SU-DHL-6 (cell line): ENCODE data around the gene COL23A1.

ENCODE experiments used
- EZH2phosphoT487 ChIP-seq: fragments of 200-600 bp; sonication (generic), shearing (Covaris generic); conservative IDR thresholded peaks from 2 replicates; pipeline ENCODE4 v1.6.1; 2018; ENCODE audit warnings: mild to moderate bottlenecking, antibody characterized with exemption, low read length, moderate library complexity, mixed read lengths
- TF ChIP-seq, protein P1 (sequence below): fragments of 200-600 bp; sonication (generic); IDR thresholded peaks from one replicate; pipeline ENCODE4 v1.5.1; 2017; ENCODE audit warnings: antibody characterized with exemption, mild to moderate bottlenecking, low read length, moderate library complexity; ENCODE audit not compliant: insufficient read depth, poor library complexity, severe bottlenecking

DNA sequence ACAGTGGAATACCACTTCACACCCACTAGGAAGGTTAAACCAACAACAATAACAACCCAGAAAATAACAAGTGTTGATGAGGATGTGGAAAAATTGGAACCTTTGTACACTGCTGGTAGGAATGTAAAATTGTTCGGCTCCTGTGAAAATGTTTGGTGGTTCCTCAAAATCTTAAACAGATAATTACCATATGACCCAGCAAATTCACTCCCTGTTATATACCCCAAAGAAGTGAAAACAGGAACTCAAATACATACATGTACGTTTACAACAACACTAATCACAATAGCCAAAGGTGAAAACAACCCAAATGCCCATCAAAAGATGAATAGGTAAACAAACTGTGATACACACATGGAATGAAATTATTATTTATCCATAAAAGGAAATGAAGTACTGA lies 179.1 kb downstream of the COL23A1 start:
- TF ChIP-seq, protein P1, sequence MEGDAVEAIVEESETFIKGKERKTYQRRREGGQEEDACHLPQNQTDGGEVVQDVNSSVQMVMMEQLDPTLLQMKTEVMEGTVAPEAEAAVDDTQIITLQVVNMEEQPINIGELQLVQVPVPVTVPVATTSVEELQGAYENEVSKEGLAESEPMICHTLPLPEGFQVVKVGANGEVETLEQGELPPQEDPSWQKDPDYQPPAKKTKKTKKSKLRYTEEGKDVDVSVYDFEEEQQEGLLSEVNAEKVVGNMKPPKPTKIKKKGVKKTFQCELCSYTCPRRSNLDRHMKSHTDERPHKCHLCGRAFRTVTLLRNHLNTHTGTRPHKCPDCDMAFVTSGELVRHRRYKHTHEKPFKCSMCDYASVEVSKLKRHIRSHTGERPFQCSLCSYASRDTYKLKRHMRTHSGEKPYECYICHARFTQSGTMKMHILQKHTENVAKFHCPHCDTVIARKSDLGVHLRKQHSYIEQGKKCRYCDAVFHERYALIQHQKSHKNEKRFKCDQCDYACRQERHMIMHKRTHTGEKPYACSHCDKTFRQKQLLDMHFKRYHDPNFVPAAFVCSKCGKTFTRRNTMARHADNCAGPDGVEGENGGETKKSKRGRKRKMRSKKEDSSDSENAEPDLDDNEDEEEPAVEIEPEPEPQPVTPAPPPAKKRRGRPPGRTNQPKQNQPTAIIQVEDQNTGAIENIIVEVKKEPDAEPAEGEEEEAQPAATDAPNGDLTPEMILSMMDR = no peak
- no peak for TF ChIP-seq EZH2phosphoT487
